GDM1 (cell line): ENCODE measurements around the gene RBFOX2.

ENCODE experiments used
- DNase-seq: peaks from one replicate; lab custom pipeline; 2025; lab: John Stamatoyannopoulos, UW

Gene RBFOX2

DNA sequence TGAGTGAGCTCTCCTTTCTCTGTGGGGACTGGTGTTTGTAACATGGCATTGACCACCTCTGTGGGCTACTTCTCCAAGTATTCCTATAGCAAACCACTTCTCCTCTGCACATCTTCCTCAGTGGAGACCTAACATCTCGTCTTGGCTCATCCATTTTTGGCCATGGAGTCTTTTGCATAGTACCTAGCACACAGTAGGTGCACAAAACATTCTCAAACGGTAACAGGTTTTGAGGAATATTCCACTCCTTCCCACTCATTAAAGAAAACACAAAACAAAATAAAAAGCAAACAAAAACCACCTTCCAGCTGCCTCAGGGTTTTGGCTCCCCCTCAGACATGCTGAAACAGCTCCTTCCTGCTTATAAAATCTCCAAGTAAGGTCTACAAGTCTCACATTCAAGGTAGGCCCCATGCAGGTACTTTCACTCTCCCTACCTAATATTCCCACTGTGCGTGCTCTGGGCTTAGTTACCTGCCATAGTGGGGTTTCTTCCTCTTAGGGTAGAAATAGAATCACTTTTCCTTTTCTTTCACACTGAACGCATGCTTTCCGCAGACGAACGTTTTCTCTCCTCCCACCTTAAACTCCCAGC, 132.4 kb downstream of the RBFOX2 start:
- DNase-seq, result no peak

DNA sequence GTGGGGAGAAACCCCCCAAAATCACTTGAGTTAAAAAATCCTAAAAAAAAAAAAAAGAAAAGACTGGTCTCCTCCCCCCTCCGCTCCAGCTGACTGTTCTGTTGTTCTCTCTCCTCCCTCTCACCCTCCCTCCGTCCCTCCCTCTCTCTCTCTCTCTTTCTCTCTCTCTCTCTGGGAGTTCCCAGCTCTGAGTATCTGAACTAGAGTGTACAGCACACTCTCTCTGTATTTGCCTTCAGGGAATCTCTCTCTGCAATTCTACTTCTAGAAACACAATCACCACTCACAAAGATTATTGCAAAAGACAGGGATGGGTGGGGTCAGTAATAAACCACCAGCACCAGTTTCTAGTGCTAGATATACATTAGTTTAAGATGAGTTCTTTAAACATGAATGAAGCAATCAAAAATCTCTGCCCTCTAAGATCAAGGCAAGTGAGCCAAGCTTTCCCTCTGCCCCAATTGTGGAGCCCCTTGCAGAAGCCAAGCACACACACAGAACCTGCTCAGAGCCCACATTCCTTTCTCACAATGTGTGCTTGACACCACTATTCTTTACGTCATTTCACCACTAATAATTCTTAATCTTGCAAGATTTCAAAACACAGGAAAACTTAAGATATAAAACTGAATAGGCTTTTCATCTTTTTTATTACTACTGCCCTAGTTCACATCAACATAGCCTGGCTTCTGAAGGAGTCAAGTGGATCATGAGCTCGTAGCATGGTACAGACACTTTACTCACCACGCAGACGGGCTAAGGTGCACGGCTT, 133.5 kb downstream of the RBFOX2 start:
- no peak for DNase-seq

DNA sequence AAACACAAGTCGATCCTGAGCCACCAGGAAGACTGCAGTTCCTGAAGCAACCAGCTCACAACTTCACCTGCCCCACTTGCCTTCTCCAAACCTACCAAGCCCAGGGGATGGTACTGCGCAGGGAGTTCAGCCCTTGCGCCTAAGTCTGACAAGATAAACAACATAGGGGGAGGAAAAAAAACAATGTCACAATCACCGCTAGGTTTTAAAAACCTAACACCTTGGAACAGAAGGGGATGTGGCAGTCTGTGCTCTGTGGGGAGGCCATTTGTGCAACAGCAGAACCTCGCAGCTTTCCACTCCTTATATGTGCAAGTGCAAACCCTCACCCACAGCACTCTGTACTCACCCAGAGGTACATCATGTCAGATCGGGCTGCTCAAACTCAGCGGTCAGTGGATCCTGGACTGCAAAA, 134.2 kb downstream of the RBFOX2 start:
- DNase-seq, result no peak

DNA sequence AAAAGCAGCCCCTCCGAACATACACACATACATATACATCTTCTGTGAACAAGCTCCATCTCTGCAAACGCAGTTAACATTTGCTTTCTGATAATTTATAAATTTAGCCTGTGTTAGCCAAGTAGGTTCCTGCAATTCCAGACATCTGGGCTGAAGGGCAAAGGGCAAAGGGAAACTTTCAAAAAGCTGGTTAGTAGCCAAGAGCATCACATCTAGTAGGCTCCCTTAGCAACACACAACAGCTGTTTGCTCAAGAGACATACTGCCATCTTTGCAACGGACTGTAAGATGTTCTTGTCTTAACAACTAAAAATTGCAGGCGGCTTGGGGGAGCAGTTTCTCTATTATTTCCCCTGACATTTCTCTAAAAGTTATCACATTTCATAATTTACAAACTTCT, 134.9 kb downstream of the RBFOX2 start:
- DNase-seq, result no peak

DNA sequence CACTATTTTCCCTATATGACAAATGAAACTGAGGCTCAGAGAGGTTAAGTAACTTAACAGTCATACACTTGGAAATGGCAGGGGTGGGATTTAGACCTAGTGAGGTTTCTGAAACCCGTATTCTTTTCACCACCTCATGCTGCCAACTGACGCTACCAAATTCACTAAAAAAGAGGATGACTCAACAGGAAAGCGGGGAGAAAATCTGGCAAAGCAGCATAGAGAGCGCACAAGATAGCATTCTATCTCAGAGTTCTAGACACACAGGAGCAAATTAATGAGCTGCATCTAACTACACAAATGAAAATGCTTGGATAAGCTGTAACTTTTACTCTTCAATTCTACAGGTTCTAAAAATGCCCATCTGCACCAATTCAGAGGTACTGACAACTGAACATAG, 136.4 kb downstream of the RBFOX2 start:
- no peak for DNase-seq

DNA sequence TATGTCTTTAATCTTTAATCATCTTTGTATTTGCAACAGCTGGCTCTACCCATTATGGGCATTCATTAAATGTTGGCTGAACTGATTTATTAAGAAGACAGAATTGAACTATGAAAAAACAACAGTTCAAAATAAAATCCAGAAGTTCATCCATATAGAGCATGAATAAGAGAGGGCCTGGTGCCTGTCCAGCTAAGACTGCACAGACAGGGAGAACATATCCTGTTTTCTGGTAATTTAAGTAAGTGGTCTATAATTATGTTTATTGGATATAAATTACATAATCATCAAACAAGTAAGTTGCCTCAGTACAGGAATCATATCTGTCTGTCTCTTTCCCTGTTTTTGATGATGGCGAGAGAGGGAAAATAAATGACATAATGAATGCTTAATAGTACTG, 137.2 kb downstream of the RBFOX2 start:
- no peak for DNase-seq

DNA sequence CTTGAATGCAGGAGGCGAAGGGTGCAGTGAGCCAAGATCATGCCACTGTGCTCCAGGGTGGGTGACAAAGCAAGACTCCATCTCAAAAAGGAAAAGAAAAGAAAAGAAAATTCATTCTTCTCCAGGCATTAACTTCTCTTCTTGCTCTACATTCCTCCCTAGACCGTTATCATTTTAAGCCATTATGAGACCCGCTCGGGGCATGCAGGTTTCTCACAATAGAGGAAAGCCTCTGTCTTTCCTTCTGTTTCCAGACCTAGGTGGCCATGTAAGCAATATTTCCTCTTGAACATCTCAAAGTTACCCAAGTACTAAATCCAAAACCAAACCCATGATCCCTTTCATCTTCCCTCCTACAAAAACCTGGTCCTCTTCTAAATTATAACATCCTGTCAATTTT, 139.6 kb downstream of the RBFOX2 start:
- no peak for DNase-seq

DNA sequence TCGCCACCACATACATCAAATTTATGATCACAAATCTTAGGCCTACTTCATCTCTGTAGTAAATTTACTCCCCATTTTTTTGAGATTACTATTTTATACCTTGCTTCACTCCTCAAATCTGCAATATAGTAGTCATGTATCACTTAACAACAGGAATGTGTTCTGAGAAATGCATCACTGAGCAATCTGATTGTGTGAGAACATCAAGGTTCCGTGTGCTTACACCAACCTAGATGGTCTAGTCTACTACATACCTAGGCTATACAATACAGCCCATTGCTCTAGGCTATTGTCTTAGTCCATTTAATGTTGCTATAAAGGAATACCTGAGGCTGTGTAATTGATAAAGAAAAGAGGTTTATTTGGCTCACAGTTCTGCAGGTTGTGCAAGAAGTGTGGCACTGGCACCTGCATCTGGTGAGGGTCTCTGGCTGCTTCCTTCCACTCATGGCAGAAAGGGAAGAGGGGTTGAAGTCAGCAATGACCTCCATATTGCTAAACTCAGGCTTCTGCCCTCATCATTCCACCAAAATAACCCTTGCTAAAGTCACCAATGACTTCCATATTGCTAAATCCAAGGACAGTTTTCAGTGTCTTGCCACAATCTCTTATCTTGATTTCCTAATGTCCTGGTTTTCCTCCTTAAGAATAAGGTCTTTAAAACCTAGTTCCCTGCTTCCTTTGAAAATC, 140.3 kb downstream of the RBFOX2 start:
- DNase-seq, result no peak

DNA sequence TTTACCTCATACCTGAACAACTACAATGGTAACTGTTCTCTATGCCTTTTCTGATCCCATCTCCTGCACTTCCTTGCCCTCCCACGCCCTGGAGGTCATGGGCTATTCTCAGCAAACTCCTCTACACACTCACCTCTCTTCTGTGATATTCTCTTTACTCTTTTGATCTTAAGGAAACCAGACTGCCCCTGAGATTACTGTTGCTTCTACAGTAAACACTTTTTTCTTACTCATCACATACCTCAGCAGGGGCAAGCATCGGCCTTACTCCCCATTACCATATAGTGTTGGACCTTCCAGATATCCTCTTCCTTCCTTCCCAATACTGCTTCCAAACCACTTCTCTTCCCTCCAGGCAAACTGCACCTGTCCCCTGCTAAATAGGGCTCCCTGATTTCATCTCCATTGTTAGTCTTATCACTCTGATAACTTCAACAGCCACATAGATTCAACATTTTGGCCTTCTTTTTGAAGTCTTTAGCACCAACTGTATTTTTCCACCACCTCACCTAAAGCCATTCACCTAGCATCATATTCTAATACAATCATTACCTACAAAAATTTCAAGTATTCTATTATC, 141.2 kb downstream of the RBFOX2 start:
- DNase-seq, result no peak

DNA sequence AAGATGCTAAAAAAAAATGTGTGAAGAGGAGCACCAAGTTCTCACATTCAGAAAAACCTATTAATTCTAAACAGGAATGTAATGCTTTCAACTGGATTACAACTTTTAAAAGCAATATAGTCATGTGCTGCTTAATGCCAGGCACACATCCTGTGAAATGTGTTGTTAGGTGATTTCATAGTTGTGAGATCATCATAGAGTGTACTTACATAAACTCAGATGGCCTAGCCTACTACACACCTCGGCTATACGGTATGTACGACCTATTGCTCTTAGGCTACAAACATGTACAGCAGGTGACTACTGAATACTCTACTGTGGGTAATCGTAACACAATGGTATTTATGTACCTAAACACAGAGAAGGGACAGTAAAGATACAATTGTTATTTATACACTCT, 142.3 kb downstream of the RBFOX2 start:
- no peak for DNase-seq

DNA sequence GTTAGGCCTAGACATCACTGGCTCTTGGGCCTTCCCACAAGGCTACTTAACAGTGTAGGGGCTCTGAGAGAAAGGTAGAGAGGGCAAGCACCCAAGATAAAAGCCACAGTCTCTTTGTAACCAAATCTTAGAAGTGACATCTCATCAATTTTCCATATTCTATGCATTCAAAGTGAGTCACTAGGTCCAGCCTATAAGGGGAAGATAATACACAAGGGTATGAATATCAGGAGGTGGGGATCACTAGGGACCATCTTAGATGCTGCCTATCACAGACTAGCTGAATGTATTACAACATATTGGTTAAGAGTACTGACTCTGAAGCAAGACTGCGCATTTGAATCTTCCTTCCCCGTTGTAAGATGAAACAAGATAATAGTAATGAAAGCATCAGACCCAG, 144.1 kb downstream of the RBFOX2 start:
- DNase-seq, result no peak

DNA sequence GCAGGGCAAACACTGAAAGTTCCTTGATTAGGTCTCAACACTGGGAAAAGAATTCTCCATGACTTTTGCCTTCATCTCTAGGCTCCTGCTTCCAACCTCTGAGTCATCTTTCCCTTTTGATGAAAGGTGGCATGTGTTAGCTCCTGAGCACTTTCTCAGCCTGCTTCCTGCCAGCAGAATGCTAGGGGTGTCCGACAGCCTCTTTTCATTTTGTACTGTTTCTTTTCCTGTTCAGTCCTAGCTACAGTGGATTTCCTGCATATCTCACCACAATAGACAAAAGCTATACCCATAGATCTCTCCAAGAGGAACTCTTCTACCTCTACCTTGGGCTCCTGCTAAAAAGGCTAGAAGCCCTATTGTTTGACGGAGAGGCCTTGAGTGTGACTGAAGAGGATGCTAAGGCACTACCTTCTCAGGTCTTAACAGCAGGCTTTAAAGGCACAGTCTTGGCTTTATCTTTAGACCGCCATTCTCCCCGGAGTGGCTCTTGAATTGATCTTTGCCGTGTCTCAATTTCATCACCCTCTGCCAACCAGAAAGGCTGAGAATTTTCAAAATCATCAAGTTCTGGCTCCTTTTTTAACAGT, 145.5 kb downstream of the RBFOX2 start:
- no peak for DNase-seq

DNA sequence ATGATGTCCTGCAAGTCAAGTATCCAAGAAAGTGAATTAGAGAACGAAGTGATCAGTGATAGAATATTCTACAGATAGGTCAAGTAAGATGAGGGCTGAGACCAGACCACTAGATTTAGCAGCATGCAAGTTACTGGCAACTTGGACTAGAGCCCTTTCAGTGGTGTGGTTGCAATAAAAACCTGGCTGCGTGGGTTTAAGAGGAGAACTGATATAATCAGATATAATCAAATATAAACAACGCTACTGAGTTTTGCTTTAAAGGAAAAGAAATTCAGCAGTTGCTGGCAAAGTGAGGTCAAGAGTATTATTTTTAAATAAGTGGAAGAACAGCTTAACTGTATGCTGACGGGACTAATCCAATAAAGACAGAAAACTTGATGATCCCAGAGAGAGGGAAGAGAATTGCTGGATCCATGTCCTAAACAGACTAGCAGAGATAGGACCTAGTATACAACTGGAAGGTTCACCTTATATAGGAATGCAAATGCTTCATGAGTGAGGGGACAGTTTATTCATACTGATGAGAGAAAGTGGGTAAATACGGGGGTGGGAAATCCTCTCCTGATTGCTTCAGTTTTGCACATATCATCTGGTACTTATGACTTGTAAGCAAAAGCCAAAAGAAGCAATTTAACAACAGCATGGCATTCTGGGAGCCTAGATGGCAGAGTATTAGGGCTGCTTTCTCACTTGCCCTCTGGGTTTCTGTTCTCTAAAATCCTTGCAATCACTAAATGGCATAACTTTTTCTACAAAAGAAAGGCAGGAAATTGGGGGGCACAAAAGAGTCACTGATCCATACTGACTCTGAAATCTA, 146.2 kb downstream of the RBFOX2 start:
- no peak for DNase-seq

DNA sequence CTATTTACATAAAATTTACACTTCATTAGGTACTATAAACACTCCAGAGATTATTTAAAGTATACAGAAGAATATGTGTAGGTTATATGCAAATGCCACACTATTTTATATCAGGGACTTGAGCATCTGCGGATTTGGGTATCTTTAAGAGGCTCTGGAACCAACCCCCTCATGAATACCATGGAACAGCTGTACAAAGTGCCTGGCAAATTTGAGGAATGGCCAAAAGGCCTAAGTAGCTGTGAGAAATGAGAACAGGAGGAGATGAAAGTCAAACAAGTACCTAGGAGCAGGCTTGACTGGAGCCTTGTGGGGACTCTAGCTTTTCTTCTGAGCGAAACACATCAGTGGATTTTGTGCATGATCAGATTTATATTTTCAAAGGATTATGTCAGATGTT, 149.3 kb downstream of the RBFOX2 start:
- no peak for DNase-seq

DNA sequence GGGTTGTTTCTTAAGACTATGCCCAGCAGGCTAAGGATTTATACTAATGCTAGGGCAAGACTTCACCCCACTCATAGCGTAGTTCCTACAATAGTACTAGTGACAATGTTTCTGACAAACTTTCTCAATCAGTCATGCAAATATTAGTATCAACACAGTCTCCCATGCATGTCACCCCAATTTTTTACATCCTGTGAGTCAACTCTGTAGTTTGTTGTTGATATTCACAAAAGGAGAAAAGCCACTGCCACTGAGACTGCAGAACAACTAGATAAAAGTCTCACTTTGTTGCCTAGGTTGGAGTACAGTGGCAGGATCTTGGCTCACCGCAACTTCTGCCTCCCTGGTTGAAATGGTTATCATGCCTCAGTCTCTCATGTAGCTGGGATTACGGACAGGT, 155.2 kb downstream of the RBFOX2 start:
- no peak for DNase-seq

DNA sequence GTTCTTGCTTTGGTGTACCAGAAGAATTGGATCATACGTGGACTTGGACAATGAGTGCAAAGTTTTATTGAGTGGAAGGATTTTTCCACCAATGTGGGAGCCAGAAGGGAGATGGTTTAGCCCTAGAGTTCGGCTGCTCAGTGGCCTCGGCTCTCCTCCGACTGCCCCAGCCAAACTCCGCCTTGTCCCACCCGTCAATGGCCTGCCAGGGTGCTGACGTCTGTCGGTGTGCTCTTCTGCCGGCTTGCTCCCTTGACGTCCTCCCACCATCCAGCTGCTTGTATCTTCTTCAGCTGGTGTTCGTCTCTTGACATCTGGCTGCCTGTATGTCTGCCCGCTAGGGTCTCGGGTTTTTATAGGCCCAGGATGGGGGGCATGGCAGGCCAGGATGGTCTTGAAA, 156.2 kb downstream of the RBFOX2 start:
- no peak for DNase-seq

DNA sequence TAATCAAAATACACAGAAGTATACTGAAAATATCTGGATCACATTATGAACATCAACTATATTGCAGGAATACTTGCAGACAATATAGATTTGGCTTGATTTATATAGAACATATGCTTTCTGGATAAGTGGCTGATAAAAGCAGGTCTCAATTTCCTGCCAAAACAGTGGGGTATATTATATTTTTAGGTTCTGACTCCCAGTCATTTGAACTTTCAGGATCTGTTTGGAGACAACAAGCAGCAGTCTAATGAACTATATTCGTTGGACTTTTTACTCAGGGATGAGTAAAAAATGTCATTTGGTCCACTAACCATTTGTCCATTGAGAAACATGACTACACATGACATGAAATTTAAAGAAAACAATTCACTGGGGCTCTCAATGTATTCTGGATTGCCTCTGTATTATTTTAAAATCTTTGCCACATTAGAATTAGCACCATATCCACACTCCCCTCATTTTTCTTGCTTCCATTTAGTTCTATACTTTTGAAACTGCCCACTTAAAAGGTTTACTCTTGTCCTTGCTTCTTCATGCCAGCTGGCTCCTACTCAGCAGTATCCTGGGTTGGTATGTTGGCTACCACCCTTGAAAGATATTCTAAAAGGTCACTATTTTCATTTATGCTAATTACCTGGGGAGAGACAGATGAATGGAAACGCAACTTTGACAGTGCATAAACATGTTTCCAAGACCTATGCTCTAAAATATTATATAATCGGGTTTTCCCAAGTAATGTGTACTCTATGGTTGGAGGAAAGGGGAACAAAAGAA, 157.9 kb downstream of the RBFOX2 start:
- no peak for DNase-seq

DNA sequence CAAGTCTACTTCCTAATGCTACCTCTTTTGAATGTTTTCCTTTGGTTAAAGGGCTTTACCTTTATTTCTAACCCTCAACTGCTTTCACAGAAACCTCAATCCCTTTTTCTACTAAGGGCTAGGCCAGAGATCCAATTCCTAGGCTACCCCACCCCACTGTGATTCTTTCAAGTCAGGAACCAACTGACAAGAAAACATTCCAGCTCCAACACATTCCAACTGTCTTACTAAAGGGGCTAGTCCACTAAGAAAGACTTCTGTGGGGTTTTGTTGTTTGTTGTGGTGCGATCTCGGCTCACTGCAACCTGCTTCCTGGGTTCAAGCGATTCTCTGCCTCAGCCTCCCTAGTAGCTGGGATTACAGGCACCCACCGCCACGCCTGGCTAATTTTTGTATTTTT, 159.7 kb downstream of the RBFOX2 start:
- no peak for DNase-seq

DNA sequence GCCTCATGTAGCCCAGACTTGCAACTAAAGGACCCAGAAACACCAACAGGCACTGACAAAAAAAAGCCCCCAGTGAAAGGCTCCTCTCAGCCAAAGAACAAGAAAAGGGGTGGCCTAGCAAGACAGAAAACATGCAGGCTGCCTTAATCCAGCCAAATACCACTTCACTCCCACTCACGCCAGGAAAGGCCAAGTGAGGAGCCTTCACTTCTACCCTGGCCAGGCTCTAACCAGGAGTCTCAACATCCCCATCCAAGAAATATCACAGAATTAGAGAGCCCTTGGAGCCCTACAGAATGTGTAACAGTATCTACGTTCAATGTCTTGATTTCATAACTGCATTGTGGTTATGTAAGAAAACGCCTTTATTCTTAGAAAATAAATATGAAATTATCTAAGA, 162.0 kb downstream of the RBFOX2 start:
- no peak for DNase-seq

DNA sequence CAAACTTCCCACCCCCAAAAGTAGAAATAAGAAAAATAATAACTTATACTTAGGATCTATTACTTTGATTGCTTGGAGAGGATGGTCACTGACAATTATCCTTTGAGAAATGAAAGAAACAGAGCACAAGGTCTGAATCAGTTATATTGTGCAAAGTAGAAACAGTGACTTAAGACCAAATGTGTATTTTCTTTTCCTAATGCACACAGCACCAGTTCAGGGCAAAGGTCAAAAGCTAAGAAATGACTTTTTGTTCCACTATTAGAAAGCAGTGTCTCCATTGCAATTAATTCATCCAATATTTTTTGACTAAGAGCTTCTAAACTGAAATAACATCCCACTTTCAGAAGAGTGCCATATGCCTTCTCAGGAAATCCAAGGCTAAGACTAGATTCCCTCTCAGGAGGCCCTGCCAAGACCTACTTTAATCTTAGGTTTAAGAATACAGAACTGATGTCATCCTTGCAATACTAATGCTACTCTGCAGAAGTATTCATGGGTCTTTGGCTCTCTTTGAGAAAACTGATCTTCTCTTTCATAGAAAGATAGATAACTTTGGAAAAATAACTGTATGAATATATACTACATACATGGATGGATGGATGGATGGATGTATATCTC, 164.0 kb downstream of the RBFOX2 start:
- DNase-seq, result no peak

DNA sequence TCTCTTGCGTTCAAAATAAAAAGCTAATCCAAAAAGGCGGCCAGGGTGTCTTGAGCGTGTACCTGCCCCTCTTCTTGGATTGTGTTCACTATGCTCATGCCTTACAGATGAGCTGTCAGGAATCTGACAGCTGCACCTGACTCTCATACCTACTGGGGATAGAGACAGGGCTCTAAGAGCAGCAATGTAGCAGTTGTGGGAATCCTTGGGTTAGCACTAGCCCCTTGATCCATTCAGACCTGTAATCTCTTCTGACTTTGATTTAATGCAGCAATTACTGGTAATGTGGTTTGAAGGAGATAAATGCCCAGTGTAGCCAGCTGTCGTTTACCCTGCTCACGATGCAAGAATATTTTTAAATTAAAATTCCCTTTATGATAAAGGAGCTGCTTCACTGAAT, 165.2 kb downstream of the RBFOX2 start:
- DNase-seq, result no peak
